Measurements from ENCODE around the gene TMEM222.

The TMEM222 gene

DNA sequence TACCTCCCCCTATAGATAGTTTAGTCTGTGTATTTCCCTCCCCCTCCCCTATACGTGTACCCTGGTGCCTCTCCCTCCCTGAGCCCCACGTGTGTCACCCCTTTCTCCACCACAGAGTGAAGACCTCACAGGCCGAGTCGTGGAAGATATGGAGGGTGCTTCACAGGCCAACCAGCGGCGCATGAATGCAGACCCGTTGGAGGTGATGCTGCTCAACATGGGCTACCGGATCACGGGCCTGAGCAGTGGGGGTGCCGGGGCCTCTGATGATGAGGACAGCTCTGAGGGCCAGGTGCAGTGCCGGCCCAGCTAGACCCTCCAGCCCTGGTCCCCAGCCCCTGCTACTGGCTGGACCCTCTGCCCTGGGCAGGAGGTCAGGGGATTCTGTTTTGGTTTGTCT, 15.9 kb upstream of the TMEM222 start:
- DNase-seq (ENCODE audit: low read depth in 2 of 3, low spot score in 2 of 3) = no peak

DNA sequence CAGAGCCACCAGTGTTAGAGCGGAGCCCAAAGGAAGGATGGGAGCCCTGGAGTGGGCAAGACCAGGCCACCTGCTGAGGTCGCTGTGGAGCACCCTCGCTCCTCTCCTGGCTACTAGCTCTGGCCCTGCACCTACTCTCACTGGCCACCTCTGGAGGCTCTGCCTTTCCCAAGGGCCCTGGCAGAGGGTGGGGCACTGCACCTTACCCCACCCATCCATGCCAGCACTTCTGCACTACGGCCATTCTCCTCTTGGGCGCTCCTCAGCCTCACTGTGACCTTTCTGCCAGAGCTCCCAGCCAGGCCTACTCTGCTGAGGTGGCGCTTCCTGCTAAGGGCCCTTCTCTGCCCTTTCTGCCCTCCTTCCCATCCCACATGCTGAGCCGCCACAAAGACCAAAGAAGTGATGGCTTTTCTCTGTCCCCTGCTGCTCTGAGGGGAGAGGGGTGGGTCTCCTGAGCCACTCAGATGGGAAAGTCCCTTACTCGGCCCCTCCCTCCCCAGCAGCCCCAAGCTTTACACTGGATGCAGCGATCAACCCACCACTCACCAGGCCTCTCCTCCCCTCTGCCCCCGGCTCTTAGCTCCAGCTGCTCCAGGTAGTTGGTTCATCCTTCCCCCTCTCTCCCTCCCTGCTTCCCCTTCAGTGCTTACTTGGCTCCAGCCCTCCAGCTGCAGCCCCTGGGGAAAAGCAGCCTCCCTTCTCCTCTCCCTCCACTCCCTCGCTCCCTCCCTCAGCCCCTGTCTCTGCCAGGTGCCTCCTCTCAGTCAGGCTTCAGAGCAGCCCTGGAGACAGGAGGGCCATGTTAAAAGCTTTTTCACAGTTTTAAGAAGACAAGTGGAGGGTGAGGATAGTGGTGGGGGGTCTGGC, 14.8 kb upstream of the TMEM222 start:
- DNase-seq (ENCODE audit: low read depth in 2 of 3, low spot score in 2 of 3) = no peak

DNA sequence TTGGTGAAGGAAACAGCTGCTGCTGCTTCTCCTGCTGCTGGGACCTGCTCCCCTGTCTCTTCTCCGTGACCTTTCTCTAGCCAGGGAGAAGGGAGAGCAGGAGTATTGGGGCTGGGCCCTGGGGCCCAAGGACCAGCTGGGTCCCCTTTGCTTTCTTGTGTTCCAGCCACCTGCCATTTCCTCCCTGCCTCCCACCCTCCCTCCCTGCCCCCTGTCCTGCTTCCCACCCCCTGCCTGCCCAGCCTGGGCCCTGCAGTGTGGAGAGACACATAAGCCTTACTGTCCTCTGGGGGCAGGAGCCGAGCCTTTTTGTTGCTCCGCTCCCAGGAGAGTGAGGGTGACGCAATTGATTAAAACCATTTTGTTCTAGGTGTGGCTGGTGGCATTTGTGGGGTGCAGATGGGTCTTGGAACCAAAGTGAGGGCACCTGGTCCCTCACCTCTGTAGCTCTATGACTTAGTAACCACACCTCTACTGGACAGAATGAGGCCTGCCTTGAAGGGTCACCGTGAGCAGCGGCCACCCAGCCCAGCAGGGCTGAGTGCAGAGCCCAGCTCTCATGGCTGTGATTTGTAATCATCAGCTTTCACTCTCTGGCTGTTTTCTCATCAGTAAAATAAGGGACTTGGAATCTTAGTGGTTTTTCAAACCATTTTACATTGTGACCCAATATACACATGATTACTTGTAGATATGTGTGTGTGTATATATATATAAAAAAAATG, 13.9 kb upstream of the TMEM222 start:
- DNase-seq (ENCODE audit: low read depth in 2 of 3, low spot score in 2 of 3) = no peak

DNA sequence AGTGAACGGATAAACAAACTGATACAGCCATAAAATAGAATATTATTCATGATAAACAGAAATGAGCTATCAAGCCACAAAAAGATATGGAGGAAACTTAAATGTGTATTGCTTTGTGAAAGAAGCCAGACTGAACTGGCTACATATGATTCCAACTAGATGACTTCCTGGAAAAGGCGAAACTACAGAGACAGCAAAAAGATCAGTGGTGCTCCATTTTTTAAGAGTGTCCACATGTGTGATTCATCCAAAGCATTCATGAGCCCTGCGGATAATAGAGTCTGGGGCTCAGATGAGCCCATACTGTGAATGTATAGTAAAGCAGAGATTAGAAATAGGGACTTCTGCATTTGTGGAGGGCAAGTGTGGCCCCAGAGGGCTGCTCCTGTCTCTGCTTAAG, 7.8 kb upstream of the TMEM222 start:
- no peak for DNase-seq (ENCODE audit: low read depth in 2 of 3, low spot score in 2 of 3)

DNA sequence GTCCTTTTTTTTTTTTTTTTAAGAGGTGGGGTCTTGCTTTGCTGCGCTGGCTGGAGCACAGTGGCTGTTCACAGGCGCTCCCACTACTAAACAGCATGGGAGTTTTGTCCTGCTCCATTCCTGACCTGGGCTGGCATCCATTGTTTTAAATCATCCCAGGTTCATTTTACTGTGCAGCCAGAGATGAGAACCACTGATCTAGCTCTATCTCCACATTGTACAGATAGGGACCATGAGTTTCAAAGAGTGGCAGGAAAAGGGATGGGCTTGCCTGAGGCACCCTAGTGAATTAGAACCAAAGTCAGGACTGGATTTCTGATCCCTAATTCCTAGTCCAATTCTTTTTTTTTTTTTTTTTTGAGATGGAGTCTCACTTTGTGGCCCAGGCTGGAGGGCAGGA, 7.2 kb upstream of the TMEM222 start:
- no peak for DNase-seq (ENCODE audit: low read depth in 2 of 3, low spot score in 2 of 3)

DNA sequence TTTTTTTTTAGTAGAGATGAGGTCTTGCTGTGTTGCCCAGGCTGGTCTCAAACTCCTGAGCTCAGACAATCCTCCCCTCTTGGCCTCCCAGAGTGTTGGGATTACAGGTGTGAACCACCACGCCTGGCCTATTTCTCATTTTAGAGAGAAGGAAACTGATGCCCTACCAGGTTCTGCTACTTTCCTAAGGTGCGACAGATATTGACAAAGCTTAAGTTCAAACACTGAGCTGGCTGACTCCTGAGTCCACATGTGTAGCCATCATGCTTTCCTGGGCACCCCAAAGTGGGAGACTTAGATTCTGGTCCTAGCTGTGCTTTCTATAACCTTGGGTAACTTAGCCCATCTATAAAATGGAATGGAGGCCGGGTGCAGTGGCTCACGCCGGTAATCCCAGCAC, 5.1 kb upstream of the TMEM222 start:
- no peak for DNase-seq (ENCODE audit: low read depth in 2 of 3, low spot score in 2 of 3)

DNA sequence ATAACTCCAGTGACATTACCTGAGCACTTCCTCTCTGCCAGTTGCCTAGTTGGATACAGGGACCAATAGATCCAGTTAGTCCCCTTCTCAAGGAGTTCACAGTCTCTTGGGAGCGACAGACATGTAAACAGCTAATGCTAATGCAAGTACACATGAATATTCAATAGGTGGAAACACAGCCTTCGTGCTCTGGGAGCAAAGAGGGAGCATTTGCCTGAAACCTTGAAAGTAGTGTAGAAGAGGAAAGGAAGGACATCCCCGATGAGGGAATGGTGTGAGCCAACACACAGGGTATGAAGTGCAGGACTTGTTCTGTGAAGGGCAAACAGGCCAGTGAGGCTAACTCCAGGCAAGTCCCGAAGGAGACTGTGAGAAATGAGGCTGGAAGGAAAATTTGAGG, 3.8 kb upstream of the TMEM222 start:
- DNase-seq (ENCODE audit: low read depth in 2 of 3, low spot score in 2 of 3) = no peak

DNA sequence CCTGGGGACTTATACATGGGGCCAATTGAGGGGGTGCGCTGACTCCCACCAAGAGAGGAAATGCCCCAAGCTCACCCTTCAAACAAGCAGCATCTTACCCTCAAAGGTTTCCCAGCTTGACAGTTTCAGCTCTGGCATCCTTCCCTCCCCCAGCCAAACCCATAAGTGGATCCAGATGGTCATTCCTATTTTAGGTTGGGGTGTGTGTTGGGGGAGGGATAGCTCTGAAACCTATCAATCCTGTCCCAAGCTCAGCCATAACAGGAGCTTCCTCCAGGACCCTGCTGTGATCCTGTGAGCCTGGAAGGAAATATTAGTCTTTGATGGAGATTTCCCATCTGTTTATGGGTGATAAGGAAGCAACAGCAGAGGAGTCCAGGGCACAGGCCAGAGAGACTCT, 3.4 kb upstream of the TMEM222 start:
- no peak for DNase-seq (ENCODE audit: low read depth in 2 of 3, low spot score in 2 of 3)

DNA sequence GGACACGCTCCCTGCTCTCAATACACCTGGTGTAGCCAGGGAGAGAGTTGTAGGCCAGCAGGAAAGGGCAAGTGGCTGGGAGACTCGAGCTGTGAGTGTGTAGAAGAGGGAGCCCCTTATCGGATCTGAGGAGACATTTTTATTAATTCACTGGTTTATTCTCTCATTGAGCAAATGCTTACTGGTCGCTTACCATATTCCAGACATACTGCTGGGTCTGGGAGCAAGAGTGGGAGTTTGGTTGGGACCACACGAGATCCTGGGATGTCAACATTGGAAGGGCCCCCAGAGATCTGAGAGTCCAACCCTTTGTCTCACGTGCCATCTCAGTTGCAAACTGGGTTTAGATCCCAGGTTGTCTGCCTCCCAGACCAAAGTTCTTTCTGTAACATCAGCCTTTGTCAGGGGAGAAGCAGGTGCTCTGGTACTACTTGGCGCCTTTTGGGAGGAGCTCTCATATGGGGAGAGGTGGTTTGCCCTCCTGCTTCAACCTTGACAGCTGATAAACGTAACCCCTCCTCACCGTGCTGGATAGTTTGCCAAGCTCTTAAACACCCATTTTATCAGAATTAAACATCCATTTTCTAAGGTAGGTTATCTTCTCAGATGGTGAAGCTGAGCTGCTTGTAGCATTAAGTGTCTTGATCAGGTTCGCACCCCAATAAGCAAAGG, 742 bp downstream of the TMEM222 start:
- no peak for DNase-seq (ENCODE audit: low read depth in 2 of 3, low spot score in 2 of 3)

DNA sequence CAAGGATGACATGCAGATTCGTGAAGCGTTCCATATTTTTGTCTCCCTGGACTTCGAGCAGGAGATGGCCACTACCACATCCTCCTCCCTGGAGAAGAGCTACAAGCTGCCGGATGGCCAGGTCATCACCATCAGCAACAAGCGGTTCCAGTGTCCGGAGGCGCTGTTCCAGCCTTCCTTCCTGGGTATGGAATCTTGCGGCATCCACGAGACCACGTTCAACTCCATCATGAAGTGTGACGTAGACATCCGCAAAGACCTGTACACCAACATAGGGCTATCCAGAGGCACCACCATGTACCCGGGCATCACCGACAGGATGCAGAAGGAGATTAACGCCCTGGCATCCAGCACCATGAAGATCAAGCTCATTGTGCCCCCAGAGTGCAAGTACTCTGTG, 3.3 kb downstream of the TMEM222 start:
- no peak for DNase-seq (ENCODE audit: low read depth in 2 of 3, low spot score in 2 of 3)

DNA sequence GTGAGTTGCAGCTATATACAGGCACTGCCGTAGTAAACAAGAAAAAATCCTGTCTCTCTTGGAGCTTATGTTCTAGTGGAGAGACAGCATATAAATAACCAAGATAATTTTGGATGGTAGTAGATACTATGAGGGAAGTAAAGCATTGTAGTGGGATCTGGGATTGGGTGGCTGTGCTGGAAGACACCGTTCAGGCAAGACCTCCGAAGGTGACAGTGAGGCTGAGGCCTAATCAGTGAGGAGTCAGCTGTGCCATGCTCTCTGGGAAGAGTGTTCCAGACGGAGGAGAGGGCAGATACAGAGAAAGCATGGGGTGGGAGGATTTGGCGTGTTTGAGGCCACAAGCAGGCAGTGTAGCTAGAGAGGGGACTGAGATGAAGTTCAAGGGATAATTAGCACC, 6.0 kb downstream of the TMEM222 start:
- DNase-seq (ENCODE audit: low read depth in 2 of 3, low spot score in 2 of 3) = no peak

DNA sequence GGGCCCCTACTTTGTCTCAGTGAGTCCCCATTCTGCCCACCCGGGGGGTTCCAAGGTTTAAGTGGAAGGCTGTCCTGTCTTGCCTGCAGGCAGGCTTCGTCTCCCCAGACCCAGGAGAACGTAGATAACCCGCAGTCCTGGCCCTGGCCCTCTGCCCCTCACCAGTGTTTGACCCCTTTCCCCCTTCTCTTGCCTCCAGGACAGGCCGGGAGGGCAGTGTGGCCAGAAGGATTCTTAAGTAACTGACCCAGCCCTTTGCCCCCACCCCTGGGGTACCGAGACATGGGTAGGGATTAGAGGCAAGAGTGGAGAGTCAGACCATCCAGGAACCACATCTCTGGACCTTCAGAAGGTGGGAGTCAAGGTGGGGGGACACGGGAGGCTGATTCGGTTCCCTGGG, 8.8 kb downstream of the TMEM222 start:
- DNase-seq (ENCODE audit: low read depth in 2 of 3, low spot score in 2 of 3) = no peak

DNA sequence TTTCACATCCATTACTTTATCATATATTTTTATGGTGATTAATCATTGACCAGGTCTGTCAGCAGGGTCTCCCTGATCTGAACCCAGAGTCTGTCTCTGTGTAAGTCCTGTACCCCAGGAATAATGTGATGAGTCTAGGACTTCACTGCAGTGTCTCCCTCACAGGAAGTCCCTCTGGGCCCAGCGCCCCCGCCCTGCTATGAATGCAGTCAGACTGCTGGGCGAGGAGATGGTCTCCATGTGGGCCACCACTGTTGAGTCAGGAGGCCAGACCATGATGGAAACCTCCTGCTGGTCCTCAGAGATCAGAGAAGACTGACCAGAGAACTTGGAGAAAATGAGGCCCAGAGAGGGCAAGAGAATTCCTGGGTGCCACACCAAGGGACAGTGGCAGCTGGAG, 9.5 kb downstream of the TMEM222 start:
- no peak for DNase-seq (ENCODE audit: low read depth in 2 of 3, low spot score in 2 of 3)

DNA sequence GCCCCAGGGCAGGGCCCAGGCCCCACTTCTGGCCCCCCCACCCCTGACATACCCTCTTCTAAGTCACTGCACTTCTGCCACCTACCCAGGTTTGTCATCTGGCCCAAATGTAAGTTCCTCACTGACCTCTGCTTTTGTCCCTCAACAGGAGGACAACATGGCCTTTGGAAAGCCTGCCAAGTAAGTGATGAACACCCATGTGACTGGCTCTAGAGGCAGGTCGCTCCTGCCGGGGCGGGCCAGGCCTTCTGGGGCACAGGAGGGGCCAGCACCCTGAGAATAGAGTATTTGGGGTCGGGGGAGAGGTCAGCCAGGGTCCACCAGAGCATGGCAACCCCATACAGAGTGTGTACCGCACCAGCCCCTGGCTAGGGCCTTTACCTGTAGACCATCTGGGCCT, 10.0 kb downstream of the TMEM222 start:
- DNase-seq (ENCODE audit: low read depth in 2 of 3, low spot score in 2 of 3) = no peak

DNA sequence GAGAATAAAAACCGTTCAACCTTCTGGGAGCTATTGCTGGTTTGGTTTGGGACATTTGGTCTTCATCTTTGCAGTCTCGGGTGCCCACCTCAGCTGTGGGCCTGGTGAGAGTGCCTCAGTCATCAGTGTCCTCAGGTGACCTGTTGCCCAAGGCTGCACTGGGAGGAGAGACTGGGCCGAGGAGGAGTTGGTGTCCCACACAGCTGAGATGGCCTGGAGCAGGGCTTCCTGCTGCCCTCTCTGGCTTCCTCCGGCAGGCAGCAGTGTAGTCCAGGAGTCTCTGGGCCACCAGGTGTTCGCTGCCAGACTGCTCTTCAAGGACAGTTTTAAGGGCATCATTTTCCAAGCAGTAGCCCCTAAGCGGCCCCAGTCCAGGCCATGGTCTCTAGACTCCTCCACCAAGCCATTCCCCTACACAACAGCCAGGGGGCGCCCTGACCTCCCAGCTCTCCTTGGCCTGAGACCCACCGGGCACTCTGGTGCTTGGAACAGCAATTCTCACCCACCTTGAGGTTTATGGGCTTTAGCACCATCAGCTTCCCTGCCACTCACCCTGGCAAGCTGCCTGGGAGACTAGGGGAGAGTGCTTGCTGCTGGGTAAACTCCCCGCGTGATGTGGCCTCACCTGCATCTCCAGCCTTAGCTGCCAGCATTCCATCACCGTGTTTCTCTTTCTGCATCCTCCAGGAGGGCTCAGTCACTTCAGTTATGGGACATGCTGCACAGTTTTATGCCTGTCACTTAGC, 10.7 kb downstream of the TMEM222 start:
- no peak for DNase-seq (ENCODE audit: low read depth in 2 of 3, low spot score in 2 of 3)

DNA sequence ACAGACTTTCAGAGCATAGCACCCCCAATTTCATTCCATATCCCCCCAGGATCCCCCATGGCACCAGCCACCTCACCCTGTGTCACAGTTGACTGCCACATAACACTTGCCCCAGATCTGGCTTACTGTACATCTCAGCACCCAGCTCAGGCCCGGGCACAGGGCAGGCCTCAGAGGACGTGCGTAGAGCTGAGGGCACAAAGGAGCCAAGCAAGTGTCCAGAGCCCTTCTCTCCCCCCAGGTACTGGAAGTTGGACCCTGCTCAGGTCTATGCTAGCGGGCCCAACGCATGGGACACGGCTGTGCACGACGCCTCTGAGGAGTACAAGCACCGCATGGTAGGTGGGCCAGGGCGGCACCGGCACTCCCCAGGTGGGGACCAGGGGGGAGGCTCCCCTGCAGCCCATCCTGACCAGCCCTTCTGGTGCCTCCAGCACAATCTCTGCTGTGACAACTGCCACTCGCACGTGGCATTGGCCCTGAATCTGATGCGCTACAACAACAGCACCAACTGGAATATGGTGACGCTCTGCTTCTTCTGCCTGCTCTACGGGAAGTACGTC, 11.8 kb downstream of the TMEM222 start:
- no peak for DNase-seq (ENCODE audit: low read depth in 2 of 3, low spot score in 2 of 3)

DNA sequence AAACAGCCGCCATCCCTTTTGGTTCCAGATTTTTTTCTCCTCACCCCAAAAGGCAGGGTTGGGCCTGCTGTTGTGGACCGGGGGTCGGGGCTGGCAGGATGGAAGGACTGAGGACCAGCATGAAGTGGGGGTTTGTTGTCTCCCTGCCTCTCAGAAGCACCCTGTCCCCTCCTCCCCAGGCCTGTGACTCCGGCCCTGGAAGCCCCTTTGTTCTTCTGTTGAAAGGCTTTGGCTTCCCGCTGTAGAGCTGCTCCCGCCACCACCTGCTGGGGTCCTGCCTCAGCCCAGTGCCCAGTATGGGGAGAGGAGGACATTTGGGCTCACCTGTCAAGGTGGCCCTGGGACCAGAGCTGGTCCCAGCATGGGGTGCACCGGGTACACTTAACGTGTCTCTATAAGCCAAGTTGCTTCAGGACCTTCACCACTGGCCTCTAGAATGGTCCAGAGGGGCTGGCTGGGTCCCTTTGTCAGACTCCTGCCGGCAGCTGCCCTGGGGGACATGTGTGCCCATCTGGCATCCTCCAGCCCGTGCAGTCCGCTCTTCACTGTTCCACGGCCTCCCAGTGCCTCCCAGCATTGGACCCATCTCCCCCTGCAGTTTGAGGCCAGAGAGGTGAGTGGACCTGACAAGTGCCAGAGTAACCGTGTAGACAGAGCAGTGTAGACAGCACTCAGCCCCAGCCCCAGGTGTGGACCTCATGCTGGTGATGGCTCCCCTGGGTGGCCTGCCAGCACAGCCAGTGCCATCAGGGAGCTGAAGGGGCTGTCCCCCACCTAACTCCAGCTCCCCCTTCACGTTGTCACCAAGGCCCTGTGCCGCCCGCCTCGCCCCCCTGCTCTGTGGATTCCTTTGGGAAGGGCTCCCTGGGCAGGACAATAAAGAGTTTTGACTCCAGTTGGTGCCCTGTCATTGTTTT, 13.8 kb downstream of the TMEM222 start:
- DNase-seq (ENCODE audit: low read depth in 2 of 3, low spot score in 2 of 3) = no peak

DNA sequence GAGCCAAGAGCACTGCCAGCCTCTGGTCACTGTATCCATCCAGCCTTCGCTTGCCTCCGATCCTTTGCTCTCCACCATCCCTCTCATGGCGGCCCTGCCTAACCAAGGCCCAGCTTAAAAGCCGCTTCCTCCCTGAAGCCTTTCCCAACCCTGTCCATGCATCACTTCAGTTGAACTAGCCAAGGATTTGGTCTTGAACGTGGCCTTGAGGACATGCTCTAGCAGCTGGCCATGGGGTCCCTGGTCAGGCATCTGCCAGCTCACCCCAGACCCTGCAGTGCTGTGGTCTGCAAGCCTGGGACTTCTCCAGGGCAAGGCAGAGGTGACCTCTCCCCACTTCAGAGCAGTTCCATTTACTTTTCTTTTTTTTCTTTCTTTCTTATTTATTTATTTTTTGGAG, 14.8 kb downstream of the TMEM222 start:
- DNase-seq (ENCODE audit: low read depth in 2 of 3, low spot score in 2 of 3) = no peak

DNA sequence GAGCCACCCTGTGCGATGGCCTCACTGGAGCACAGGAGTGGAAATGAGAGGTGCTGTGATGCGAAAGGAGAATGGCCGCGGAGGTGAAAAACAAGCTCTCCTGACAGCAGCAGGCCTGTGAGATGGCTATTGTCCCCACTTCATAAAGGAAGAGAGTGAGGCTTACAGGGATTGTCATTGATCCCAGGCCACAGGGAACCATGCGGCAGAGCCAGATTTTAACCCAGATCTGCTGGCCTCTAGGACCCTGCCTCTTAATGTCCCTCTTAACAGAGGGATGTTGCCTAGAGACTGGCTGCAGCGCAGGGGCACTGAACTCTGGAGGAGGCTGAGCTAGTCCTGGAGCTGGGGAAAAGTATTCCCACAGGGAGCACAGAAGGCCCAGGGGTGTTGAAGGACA, 16.8 kb downstream of the TMEM222 start:
- DNase-seq (ENCODE audit: low read depth in 2 of 3, low spot score in 2 of 3) = no peak

DNA sequence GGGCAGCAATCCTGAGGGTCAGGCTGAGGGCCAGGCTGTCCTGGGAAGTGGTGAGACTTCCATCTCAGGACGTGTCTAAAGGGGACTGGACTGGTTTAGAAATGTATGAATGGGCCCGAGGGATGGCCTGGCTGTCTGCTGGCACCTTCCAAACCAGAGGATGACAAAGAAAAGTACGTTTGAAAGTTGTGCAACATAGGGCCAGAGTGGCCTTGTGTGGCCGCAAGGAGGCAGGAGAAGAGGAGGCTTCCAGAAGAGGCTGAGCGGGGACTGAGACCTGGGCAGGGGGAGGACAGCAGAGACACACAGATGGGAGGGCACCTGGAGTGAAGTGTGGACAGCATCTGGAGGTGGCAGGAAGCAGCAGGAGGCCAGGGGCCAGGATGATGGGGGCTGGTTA, 17.2 kb downstream of the TMEM222 start:
- DNase-seq (ENCODE audit: low read depth in 2 of 3, low spot score in 2 of 3) = no peak

Data from activated CD8-positive, alpha-beta memory T cell treated with anti-CD3 and anti-CD28 coated beads for 48 hours (primary cell).